Lower lobe of right lung (tissue), 2 donors: Measurements from ENCODE around the gene NSG2. TPM values are rescaled to one million over a fixed set of nuclear protein-coding genes. Genes with fewer than 3 reads are reported as not detected.
"Not testable (repeated sequence)": the region's sequence is repeated elsewhere in the genome, so short reads cannot be mapped to it uniquely, and the experiment has no call there.

Experiments used
- ATAC-seq, 2 donors: fragments of 200-7000 bp; cut with Tn5 transposase; one replicate each; pipeline ENCODE4 v1.9.1; 2020 to 2022; ENCODE audit warnings: mild to moderate bottlenecking in 2 of 2, moderate library complexity in 2 of 2
- DNase-seq: peaks from one replicate; pipeline ENCODE4 v3.0.0-alpha.2; 2020
- H3K27ac ChIP-seq: fragments of 200-600 bp; one replicate; pipeline ENCODE4 v1.8.0; 2022
- H3K27me3 ChIP-seq: fragments of 200-600 bp; one replicate; pipeline ENCODE4 v1.8.0; 2022; ENCODE audit warnings: low read depth
- H3K36me3 ChIP-seq: fragments of 200-600 bp; one replicate; pipeline ENCODE4 v1.8.0; 2022; ENCODE audit warnings: mild to moderate bottlenecking
- H3K4me1 ChIP-seq: fragments of 200-600 bp; one replicate; pipeline ENCODE4 v1.8.0; 2022
- H3K4me3 ChIP-seq: fragments of 200-600 bp; one replicate; pipeline ENCODE4 v1.8.0; 2022; ENCODE audit warnings: mild to moderate bottlenecking
- H3K9me3 ChIP-seq: fragments of 200-600 bp; one replicate; pipeline ENCODE4 v1.8.0; 2022
- intact Hi-C: fragments of 100-400 bp; cut with DNase I; formaldehyde crosslinking; loops from one replicate; pipeline ENCODE4 v1.11.0; 2022
- total RNA-seq: library from RNA; stranded (reverse); fragmentation: NEBNext Ultra II Directional; extraction: Animal tissue kit (Norgen Biotek cat#: 25700); gene quantifications from one replicate; pipeline ENCODE4 v1.2.1, GENCODE V29; 2021
- TF ChIP-seq, protein P1 (sequence below): fragments of 200-600 bp; IDR thresholded peaks from one replicate; pipeline ENCODE4 v1.8.0; 2022; ENCODE audit warnings: antibody characterized with exemption, mild to moderate bottlenecking
- donor health status: DM: no; HTN: yes; CAD: no; lungs with severe emphysema.

NSG2 gene
- total RNA-seq, 1 donor from 2014 or later: not detected

DNA sequence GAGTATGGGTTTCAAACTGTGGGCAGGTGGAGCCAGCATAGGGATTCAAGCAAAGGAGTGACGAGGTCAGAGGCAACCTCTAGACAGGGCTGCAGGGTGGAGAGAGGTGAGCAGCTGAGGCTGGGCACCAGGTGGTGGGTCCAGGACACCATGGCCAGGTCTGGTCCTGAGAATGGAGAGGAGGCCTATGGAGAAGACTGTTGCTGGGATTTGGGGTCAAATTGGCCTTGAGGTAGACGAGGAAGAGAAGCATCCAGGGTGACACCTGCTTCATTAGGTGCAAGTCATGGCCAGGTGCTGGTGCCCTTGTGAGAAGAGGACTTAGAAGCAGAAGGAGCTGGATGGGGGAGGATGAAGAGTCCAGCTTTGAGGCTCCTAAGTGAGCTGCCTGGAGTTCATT, 99.6 kb downstream of the NSG2 start:
- no peak for ATAC-seq

DNA sequence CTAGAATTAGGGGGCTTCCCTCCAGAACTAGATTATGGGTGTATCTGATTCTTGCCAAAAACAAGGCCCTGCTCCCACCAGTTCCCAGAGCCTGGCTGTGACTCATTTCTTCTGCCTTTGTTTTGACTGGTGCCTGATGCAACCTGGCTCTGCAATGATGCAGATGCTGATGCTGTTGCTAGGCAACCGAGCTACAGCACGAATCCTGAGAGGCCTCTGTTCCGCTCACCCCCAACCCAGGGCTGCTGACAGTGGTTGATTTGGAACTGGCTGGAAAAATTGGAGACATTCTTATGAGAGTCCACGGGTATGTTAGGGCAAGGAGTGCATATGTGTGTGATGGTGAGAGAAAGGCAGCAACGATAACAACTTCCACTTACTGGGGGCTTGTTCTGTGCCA, 100.3 kb downstream of the NSG2 start:
- no peak overlapping the region for H3K4me3 ChIP-seq
- H3K27me3 ChIP-seq: no peaks in the 10 kb centered on the region
- DNase-seq (no peak), ATAC-seq (no peak)
- no peak overlapping the region for H3K27ac ChIP-seq
- TF ChIP-seq, protein P1, sequence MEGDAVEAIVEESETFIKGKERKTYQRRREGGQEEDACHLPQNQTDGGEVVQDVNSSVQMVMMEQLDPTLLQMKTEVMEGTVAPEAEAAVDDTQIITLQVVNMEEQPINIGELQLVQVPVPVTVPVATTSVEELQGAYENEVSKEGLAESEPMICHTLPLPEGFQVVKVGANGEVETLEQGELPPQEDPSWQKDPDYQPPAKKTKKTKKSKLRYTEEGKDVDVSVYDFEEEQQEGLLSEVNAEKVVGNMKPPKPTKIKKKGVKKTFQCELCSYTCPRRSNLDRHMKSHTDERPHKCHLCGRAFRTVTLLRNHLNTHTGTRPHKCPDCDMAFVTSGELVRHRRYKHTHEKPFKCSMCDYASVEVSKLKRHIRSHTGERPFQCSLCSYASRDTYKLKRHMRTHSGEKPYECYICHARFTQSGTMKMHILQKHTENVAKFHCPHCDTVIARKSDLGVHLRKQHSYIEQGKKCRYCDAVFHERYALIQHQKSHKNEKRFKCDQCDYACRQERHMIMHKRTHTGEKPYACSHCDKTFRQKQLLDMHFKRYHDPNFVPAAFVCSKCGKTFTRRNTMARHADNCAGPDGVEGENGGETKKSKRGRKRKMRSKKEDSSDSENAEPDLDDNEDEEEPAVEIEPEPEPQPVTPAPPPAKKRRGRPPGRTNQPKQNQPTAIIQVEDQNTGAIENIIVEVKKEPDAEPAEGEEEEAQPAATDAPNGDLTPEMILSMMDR: no peak
- intact Hi-C loops: no loop called here
- no peaks in the 10 kb centered on the region for H3K9me3 ChIP-seq
- H3K36me3 ChIP-seq: no peaks in the 10 kb centered on the region
- no peaks in the 10 kb centered on the region for H3K4me1 ChIP-seq

More for the DNA sequence above, 99.6 kb downstream of the NSG2 start:
- intact Hi-C loops: no loop called here
- H3K4me3 ChIP-seq: no peak overlapping the region
- H3K4me1 ChIP-seq: no peaks in the 10 kb centered on the region
- no peaks in the 10 kb centered on the region for H3K9me3 ChIP-seq
- no peaks in the 10 kb centered on the region for H3K27me3 ChIP-seq
- no peak overlapping the region for H3K27ac ChIP-seq
- no peaks in the 10 kb centered on the region for H3K36me3 ChIP-seq
- TF ChIP-seq, protein P1: no peak
- DNase-seq: no peak

DNA sequence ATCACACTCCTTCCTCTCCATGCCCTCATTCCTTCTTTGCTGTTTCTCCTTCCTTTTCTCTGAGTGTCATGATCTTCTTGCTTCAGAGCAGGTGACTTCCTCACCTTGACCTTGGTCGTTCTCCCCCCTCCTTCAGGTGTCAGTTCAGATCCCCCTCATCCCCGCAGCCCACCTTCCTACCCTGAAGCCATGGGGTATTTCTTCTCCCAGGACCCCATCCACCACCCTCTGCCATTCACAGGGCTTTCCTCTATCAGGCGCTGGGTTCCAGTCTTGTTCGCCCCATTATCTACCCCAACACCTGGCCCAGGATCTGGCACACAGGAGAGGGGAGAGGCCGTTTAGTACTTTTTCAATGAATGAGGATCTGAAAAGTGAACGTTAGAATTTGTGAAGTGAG, 101.0 kb downstream of the NSG2 start:
- H3K36me3 ChIP-seq: no peaks in the 10 kb centered on the region
- intact Hi-C loops: no loop called here
- no peaks in the 10 kb centered on the region for H3K4me1 ChIP-seq
- no peaks in the 10 kb centered on the region for H3K9me3 ChIP-seq
- TF ChIP-seq, protein P1: no peak
- no peaks in the 10 kb centered on the region for H3K27me3 ChIP-seq
- ATAC-seq: no peak
- H3K27ac ChIP-seq: no peak overlapping the region
- H3K4me3 ChIP-seq: no peak overlapping the region
- no peak for DNase-seq

DNA sequence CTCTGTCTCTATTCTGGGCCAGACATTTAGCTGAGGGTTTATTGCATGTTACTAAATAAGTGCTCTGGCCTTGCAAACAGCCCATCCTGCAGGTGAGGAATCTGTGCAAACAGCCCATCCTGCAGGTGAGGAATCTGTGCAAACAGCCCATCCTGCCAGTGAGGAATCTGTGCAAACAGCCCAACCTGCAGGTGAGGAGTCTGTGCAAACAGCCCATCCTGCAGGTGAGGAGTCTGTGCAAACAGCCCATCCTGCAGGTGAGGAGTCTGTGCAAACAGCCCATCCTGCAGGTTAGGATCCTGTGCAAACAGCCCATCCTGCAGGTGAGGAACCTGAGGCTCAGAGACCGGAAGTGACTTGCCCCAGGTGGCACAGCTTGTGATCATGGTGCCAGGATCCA, 101.5 kb downstream of the NSG2 start:
- H3K36me3 ChIP-seq, ATAC-seq, H3K27me3 ChIP-seq, intact Hi-C loops, H3K27ac ChIP-seq, H3K4me1 ChIP-seq, H3K4me3 ChIP-seq, DNase-seq, H3K9me3 ChIP-seq: not testable (repeated sequence)

DNA sequence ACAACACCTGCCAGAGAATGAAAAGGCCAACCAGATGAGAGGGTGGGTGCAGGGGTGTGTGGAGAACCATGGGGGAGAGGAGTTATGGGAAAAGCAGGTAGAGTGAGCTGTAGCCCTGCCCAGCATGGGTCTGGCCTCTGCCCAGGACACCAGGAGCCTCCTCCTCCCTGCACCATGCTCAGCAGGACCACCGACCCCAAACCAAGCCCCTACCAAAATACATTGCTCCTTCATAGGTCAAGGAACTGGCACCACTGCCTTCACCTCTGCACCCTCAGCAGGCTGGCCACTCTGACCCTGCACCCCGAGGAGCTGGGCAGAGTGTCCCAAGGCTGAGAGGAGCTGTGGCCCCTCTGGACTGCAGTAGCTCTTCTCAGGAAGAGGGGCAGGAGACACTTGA, 102.0 kb downstream of the NSG2 start:
- Histone ChIP-seq H3K27ac (no peak overlapping the region), H3K27me3 (no peaks in the 10 kb centered on the region), H3K36me3 (no peaks in the 10 kb centered on the region), H3K9me3 (no peaks in the 10 kb centered on the region), H3K4me3 (no peak overlapping the region), H3K4me1 (no peaks in the 10 kb centered on the region)
- ATAC-seq (no peak), DNase-seq (no peak)
- intact Hi-C loops: no loop called here
- TF ChIP-seq, protein P1: no peak

DNA sequence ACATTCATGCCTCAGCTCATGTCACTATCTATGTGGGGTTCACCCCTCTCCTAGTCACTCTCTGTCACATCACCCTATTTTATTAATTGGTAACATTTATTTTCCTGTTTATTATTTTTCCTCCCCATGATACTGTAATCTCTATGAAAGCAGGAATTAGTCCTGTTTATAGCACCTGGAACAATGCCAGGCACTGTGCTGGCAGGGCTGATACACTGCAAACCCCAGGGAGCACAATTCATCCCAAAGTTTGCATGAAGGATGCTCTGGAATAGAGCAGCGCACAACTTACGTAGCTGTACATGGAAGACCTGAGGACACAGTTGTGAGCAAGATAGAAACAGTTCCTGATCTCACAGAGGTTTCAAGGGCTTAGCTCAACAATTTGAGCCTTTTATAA, 103.2 kb downstream of the NSG2 start:
- TF ChIP-seq, protein P1: no peak
- Histone ChIP-seq H3K27ac (no peak overlapping the region), H3K4me1 (no peaks in the 10 kb centered on the region), H3K9me3 (no peaks in the 10 kb centered on the region), H3K36me3 (no peaks in the 10 kb centered on the region), H3K4me3 (no peak overlapping the region), H3K27me3 (no peaks in the 10 kb centered on the region)
- no peak for ATAC-seq
- no peak for DNase-seq
- intact Hi-C loops: no loop called here
